Fibroblast of mammary gland (primary cell): ENCODE measurements around the gene ADM2.

ENCODE experiments used
- DNase-seq: peaks from one replicate; pipeline ENCODE4 v3.0.0-alpha.2; 2010; ENCODE audit warnings: low read depth
- H3K4me3 ChIP-seq: 2 replicates; pipeline ENCODE4 v1.5.1; 2011; ENCODE audit warnings: low read depth, mild to moderate bottlenecking, low read length, moderate library complexity; ENCODE audit not compliant: control insufficient read depth
- TF ChIP-seq, protein P1 (sequence below): conservative IDR thresholded peaks from 2 replicates; pipeline ENCODE4 v1.5.1; 2011; ENCODE audit warnings: low read depth, low read length, inconsistent platforms; ENCODE audit not compliant: control insufficient read depth, insufficient read depth

The ADM2 gene

DNA sequence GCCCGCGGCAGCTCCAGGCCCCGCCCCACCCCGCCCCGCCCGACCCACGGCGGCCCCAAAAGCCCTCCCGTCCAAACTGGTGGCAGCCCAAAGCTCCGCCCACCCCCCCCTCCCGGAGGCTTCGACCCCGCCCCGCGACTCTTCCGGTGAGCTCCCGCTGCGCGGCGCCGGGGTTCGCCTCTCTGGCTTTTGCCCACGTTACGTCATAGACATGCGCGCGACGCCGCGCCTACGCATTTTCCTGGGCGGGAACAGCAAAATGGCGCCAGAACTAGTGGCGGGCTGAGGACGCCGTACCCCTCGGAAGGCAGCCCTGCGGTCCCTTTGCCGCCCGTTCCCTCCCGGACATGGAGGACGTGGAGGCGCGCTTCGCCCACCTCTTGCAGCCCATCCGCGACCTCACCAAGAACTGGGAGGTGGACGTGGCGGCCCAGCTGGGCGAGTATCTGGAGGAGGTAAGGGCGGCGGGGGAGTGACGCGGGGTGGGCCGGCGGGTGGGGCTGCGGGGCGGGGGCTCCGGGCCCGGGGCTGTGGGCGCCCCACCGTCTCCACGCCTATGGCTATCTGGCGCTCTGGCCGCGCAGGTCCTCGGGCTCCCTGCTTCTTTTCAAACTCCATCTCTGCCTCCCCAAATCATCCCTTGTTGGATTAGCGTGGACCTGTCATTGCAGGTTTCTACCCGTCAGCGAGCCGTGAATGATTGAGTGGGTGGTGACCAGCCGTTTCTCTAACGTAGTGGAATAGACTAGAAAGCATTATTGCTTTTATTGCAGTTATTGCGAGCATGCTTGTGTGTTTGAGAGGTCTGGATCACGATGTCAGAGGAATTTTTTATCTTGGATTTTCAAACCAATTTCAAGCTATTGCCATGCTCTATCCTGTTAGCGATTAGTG lies 26.9 kb downstream of the ADM2 start, which contains the start of gene NCAPH2:
Gene NCAPH2, plus strand, starts transcription at position 234 of the 894 bp plus-strand sequence. Its CDS starts 114 bp downstream, at position 348.
- TF ChIP-seq, protein P1, sequence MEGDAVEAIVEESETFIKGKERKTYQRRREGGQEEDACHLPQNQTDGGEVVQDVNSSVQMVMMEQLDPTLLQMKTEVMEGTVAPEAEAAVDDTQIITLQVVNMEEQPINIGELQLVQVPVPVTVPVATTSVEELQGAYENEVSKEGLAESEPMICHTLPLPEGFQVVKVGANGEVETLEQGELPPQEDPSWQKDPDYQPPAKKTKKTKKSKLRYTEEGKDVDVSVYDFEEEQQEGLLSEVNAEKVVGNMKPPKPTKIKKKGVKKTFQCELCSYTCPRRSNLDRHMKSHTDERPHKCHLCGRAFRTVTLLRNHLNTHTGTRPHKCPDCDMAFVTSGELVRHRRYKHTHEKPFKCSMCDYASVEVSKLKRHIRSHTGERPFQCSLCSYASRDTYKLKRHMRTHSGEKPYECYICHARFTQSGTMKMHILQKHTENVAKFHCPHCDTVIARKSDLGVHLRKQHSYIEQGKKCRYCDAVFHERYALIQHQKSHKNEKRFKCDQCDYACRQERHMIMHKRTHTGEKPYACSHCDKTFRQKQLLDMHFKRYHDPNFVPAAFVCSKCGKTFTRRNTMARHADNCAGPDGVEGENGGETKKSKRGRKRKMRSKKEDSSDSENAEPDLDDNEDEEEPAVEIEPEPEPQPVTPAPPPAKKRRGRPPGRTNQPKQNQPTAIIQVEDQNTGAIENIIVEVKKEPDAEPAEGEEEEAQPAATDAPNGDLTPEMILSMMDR = no peak
- peak within 1 kb of the TSS; percentile 95 for H3K4me3 ChIP-seq
- DNase-seq = peak; percentile 95

DNA sequence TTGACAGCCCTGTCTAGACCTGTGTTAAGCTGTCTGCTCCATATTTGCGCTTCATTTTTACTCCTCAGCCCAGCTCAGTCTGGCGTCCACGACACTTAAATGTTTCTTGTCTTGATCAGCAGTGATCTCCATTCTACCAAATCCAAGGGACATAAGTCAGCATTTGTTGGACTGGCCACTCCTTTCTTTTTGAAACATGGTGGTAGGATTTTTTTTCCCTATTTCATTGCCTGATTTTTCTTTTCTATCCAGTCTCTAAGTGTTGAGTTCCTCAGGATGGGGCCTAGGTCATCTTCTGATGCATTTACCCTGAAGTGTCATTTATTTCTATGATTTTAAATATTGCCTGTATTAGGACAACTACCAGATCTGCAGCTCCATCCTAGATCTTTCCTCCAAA lies 27.6 kb downstream of the ADM2 start:
- H3K4me3 ChIP-seq = peak overlapping the region; percentile 74
- TF ChIP-seq, protein P1 = no peak

DNA sequence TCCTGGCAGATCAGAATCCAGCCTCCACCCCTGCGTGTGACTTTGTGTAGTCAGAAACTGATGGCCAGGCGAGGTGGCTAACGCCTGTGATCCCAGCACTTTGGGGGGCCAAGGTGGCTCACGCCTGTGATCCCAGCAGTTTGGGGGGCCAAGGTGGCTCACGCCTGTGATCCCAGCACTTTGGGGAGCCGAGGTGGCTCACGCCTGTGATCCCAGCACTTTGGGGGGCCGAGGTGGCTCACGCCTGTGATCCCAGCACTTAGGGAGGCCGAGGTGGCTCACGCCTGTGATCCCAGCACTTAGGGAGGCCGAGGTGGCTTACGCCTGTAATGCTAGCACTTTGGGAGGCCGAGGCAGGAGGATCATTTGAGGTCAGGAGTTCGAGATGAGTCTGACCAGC lies 31.8 kb downstream of the ADM2 start:
- no peak for DNase-seq
- TF ChIP-seq, protein P1 = no peak
- H3K4me3 ChIP-seq = no peak overlapping the region

More for the DNA sequence above, 27.6 kb downstream of the ADM2 start:
- DNase-seq = no peak

DNA sequence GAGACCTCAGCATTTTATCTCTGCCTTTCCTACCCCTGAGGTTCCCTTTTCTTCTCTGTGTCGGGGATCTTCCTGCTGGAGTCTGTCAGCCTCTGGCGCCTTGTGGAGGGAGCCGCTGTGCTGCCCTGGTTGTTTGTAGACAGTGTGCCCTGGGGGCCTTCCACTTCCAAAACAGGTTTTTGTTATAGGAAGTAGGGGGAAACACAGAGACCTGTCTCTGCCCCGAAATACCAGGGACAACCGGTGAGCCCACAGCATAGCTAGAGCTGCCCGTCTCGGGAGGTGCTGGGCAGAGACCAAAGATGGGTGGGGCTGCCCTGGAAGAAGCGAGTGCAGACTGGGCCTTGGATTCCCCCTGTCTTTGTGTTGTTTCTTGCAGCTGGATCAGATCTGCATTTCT lies 34.7 kb downstream of the ADM2 start:
- TF ChIP-seq, protein P1 = no peak
- DNase-seq = no peak
- H3K4me3 ChIP-seq = no peak overlapping the region

DNA sequence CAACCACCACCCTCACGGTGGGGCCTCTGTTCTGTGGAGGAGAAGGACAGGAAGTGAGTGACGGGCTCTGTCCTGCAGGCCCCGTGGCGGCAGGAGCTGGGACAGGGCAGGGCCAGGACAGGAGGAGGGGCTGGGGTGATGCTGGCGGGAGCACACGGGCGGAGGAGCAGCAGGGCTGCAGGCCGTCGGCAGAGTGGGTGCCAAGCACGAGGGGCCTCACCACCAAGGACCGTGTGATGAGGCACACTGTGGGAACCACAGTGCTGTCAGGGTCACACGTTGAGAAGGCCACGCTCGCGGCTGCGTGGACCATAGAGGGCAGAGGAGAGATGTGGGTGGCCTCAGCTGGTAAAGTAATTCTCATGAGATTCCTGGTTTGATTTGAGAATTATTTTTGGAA lies 35.5 kb downstream of the ADM2 start:
- TF ChIP-seq, protein P1 = no peak
- no peak overlapping the region for H3K4me3 ChIP-seq
- DNase-seq = no peak

DNA sequence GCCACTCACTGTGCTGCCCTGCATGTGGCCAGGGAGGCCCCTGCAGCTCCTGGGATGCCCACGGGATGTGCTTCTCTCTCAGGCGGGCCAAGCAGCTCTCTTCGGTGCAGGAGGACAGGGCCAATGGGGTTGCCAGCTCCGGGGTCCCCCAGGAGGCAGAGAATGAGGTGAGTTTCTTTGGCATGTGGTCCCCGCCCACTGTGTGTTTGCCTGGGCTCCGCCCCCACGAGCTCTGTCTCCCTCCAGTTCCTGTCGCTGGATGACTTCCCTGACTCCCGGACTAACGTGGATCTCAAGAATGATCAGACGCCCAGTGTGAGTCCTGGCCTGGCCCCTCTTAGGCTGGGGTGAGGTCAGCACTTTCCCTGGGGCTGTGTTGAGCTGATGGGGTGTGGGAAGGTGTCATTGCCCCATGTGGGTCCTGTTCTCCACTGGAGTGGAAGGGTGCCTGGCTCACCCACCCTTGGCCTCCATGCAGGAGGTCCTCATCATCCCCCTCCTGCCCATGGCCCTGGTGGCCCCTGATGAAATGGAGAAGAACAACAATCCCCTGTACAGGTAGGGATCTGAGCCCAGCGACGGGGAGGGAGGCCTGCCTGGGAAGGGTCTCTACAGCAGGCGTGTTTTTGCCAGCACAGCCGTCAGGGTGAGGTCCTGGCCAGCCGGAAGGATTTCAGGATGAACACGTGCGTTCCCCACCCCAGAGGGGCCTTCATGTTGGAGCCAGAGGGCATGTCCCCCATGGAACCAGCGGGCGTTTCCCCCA lies 36.3 kb downstream of the ADM2 start:
- no peak overlapping the region for H3K4me3 ChIP-seq
- TF ChIP-seq, protein P1 = no peak
- no peak for DNase-seq
